ENCODE measurements around the gene PLXNA2.

DNA sequence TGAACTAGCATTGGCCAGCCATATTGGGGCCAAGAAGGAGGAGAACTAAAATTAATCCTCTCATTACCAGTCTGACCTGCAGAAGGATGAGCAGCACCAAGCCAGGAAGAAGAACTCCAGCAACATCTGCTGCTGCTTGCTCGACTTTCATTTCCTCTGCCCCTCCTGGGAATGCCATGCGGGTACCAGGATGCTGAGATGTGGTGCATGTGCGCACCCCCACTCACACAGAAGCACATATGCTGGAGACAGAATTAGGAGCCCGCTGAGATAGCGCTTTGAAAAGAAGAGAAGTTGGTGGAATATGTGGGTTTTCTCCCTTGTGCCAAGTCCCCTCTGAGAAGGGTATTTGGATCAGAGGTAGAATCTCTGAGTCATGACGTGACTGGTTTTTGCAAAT, 70.4 kb downstream of the PLXNA2 start:
- no peak for TF ChIP-seq POLR2AphosphoS5 (IDR thresholded peaks at IDR 0.05; ENCODE audit: insufficient read depth in 1 of 2, low read depth in 1 of 2)
- TF ChIP-seq, protein P1, sequence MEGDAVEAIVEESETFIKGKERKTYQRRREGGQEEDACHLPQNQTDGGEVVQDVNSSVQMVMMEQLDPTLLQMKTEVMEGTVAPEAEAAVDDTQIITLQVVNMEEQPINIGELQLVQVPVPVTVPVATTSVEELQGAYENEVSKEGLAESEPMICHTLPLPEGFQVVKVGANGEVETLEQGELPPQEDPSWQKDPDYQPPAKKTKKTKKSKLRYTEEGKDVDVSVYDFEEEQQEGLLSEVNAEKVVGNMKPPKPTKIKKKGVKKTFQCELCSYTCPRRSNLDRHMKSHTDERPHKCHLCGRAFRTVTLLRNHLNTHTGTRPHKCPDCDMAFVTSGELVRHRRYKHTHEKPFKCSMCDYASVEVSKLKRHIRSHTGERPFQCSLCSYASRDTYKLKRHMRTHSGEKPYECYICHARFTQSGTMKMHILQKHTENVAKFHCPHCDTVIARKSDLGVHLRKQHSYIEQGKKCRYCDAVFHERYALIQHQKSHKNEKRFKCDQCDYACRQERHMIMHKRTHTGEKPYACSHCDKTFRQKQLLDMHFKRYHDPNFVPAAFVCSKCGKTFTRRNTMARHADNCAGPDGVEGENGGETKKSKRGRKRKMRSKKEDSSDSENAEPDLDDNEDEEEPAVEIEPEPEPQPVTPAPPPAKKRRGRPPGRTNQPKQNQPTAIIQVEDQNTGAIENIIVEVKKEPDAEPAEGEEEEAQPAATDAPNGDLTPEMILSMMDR (IDR thresholded peaks at IDR 0.05) = no peak

Data from vagina (tissue), 2 donors.